GM12892 (cell line): Measurements from ENCODE around the gene MYZAP.

Experiments used
- POLR2A ChIP-seq: IDR thresholded peaks from 2 replicates; pipeline ENCODE4 v1.6.1; 2011; ENCODE audit warnings: low read depth, low read length, control low read depth
- POLR2AphosphoS5 ChIP-seq: IDR thresholded peaks from 2 replicates; pipeline ENCODE4 v1.6.1; 2011; ENCODE audit warnings: low read depth, low read length, control low read depth
- TAF1 ChIP-seq: IDR thresholded peaks from 2 replicates; pipeline ENCODE4 v1.6.1; 2011; ENCODE audit warnings: low read depth, mild to moderate bottlenecking, control low read depth, low read length, borderline replicate concordance

DNA sequence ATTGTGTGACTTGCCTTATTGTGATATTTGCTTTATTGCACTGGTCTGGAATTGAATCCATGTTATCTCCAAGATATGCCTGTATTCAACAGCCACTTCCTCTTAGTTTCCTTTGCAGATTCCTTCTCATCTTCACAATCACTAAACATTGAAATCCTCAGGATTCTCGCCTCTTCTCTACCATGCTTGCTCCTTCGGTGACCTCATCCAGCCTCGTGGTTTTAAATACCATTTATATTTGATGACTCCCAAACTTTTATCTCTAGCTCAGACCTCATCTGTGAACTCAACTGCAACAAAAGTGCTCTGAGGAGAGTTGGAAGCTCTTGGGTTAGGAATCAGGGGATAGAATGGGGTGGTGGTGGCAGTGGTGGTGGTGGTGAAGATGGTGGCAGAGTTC is 134.7 kb downstream of the MYZAP start:
- TF ChIP-seq POLR2AphosphoS5 = no peak
- TF ChIP-seq POLR2A = no peak
- no peak for TF ChIP-seq TAF1
